OCI-LY3 (cell line): ENCODE measurements around the gene C2CD4D.

Source experiments
- CTCF ChIP-seq: fragments of 200-600, 300-600 bp; sonication (generic); IDR thresholded peaks from 2 replicates; pipeline ENCODE4 v1.5.1; 2014; ENCODE audit warnings: antibody characterized with exemption, low read length, low read depth
- EZH2phosphoT487 ChIP-seq: fragments of 200-600 bp; shearing (Covaris generic); IDR thresholded peaks from 2 replicates; pipeline ENCODE4 v1.6.1; 2018; ENCODE audit warnings: antibody characterized with exemption, mixed run types, low read depth

DNA sequence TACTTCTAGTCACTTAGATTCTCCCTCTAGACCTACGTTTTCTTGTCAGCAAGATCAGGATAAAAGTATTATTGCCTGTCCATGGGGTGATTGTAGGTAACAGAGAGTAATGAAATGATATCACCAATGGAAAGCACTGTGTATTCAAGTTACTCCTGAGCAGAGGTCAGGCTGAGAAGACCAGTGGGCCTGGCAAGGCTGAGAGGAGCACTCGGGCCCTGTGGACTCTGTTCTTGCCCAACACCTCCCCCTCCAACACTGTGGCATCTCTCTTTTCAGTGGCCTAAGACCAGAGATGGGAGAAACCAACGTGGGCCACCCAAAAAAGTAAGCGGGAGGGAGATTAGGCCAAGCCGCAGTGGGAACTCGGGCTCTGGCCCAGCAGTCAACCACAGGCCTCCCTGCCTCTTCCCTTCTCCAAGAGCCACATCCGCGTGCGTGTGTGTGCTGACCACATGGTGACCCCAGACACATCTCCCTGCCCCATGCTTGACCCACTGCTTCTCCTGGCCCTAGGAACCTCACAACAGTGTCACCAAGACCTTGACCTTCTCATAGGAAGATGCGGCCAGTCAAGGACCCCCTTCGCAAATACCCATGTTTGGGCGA, 20.3 kb downstream of the C2CD4D start:
- TF ChIP-seq EZH2phosphoT487 = no peak
- no peak for TF ChIP-seq CTCF
